Endothelial cell of umbilical vein (primary cell): ENCODE data around the gene CSNK1E.

Experiments
- CTCF ChIP-seq, 2 donors: IDR thresholded peaks; 1 replicate in 1 of 2; 2 replicates in 1 of 2; pipeline ENCODE4 v1.5.1; 2011; ENCODE audit warnings: low read length in 2 of 2, mild to moderate bottlenecking in 2 of 2, moderate library complexity in 2 of 2, control low read depth in 1 of 2, inconsistent platforms in 1 of 2, low read depth in 1 of 2; ENCODE audit not compliant: insufficient read depth in 1 of 2; ENCODE audit errors: extremely low read depth in 1 of 2
- EZH2 ChIP-seq: IDR thresholded peaks from 2 replicates; pipeline ENCODE4 v1.6.1; 2012; ENCODE audit warnings: borderline replicate concordance, low read depth, mild to moderate bottlenecking, moderate library complexity, low read length, inconsistent platforms; ENCODE audit not compliant: severe bottlenecking
- FOS ChIP-seq: IDR thresholded peaks from 2 replicates; pipeline ENCODE4 v1.6.1; 2011; ENCODE audit warnings: mild to moderate bottlenecking, low read length, moderate library complexity, borderline replicate concordance; ENCODE audit not compliant: insufficient read depth
- MAX ChIP-seq: IDR thresholded peaks from 2 replicates; pipeline ENCODE4 v1.6.1; 2011; ENCODE audit not compliant: insufficient read depth, insufficient read length
- MYC ChIP-seq: IDR thresholded peaks from one replicate; pipeline ENCODE4 v1.6.1; 2011; ENCODE audit warnings: mild to moderate bottlenecking, low read depth, low read length
- POLR2A ChIP-seq: IDR thresholded peaks from 2 replicates; pipeline ENCODE4 v1.6.1; 2012; ENCODE audit warnings: low read depth, mild to moderate bottlenecking, control low read depth, low read length
- POLR2AphosphoS5 ChIP-seq: IDR thresholded peaks from 2 replicates; pipeline ENCODE4 v1.6.1; 2012; ENCODE audit warnings: low read depth, mild to moderate bottlenecking, control low read depth, low read length, moderate library complexity; ENCODE audit not compliant: insufficient read depth

- TF ChIP-seq POLR2AphosphoS5 (no peak), CTCF (IDR thresholded peaks at IDR 0.05; ENCODE audit: extremely low read depth in 1 of 2, insufficient read depth in 1 of 2, low read depth in 1 of 2, low read length in 2 of 2) (no peak), POLR2A (no peak), MAX (no peak), FOS (no peak), EZH2 (no peak), MYC (no peak)
These were observed 16.9 kb downstream of the CSNK1E start for GRCh38 chr22:38300197-38300945.
